CD1c-positive myeloid dendritic cell (primary cell): ENCODE results near the gene WNT8B.

ENCODE experiments used
- DNase-seq: peaks from one replicate; pipeline ENCODE4 v3.0.0-alpha.2; 2016; ENCODE audit errors: extremely low spot score

WNT8B gene, protein sequence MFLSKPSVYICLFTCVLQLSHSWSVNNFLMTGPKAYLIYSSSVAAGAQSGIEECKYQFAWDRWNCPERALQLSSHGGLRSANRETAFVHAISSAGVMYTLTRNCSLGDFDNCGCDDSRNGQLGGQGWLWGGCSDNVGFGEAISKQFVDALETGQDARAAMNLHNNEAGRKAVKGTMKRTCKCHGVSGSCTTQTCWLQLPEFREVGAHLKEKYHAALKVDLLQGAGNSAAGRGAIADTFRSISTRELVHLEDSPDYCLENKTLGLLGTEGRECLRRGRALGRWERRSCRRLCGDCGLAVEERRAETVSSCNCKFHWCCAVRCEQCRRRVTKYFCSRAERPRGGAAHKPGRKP

DNA sequence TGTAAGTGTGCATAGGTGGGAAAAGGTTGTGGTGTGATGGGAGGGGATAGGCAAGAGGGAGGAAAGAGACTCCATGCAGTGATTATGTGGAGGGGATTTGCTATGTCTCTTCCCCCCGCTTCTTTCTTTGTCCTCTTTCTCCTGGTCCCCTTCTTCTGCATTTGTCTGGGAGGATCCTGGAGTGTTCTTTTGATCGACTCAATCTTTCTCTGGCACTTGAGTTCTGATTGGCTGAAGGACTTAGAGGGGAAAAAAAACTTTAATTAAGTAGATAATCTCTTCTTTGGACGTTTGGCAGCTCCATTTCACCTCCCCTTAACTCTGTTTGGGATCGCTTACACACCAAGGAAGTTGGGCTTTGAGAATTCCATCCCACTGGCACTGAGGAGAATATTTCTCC is at the start of gene WNT8B:
Gene WNT8B (plus strand): TSS at position 301 of the 400 bp plus-strand sequence. CDS start 160 bp downstream, outside the sequence.
- DNase-seq = no peak

- no peak for DNase-seq
Measured at GRCh38 chr10:100413173-100413572, 49.6 kb upstream of the WNT8B start.

GRCh38 chr10:100419911-100420449 is 42.8 kb upstream of the WNT8B start:
- DNase-seq = peak; percentile 64

DNA sequence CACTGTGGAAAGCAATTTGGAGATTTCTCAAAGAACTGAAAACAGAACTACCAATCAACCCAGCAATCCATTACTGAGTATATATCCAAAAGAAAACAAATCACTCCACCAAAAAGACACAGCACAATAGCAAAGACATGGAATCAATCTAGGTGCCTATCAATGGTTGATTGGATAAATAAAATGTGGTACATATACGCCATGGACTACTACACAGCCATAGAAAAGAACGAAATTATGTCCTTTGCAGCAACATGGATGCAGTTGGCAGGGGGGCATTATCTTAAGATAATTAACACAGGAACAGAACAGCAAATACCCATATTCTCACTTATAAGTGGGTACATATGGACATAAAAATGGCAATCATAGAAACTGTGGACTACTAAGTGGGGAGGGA is 35.4 kb upstream of the WNT8B start:
- DNase-seq = no peak

DNA sequence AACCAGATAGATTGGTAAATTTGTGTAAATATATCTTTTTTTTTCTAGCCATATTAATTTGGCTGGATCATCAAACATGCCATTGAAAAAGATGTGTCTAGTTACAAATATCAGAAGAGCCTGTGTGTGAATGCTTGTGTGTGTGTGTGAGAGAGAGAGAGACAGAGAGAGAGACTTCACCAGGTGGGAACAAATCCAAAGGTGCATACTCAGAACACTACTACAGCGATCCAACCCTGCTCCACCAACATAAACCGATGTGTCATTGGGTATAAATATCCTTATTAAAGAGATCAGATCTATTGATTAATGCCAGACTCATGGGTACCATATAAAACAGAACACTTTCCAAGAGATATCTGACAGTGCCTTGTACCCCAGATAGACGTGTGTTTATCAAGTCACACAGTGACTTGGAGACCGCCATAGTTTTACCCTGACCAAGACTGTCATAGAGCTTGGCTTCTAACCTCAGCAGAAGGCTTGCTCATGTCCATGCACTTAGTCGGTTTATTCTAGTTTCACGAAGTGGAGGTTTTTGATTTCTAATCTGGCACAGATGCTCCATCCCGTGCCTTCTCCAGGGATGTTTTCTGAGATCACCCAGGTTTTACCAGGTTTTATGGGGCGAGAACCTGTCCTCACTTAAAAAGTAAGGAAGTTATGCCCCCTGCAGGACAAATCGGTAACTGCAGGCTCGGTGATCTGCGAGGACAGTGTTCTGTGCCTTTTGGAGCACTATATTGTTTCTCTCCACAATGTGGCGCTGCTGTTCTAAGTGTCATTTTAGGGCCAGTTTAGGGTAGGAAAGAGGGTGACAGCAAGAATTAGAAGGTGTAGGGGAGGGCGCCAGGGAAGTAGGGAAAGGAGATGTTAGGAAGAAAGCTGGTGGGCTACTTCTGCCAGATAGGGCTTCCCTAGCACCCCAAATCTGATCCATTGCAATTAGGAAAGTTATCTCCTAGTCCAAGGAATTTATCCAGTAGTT is 29.3 kb upstream of the WNT8B start:
- DNase-seq = peak; percentile 97

GRCh38 chr10:100436255-100436654 is 26.6 kb upstream of the WNT8B start:
- DNase-seq = no peak

- no peak for DNase-seq
Measured at GRCh38 chr10:100438674-100439315, 24.0 kb upstream of the WNT8B start.

DNA sequence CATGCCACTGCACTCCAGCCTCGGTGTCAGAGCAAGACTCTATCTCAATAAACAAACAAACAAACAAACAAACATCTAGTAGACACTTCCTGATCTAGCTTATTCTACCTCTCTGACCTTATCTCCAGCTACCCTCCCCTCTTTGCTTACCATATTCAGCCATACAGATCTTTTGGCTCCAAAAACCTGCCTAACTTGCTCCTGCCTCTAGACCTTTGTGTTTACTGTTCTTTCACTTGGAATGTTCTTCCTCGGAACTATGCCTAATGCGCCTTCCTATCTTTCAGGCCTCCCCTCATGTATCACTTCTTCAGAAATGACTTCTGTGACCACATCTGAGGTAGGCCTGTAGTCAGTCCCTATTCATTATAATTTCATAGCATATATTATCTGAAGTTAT is 20.3 kb upstream of the WNT8B start:
- DNase-seq = no peak

DNA sequence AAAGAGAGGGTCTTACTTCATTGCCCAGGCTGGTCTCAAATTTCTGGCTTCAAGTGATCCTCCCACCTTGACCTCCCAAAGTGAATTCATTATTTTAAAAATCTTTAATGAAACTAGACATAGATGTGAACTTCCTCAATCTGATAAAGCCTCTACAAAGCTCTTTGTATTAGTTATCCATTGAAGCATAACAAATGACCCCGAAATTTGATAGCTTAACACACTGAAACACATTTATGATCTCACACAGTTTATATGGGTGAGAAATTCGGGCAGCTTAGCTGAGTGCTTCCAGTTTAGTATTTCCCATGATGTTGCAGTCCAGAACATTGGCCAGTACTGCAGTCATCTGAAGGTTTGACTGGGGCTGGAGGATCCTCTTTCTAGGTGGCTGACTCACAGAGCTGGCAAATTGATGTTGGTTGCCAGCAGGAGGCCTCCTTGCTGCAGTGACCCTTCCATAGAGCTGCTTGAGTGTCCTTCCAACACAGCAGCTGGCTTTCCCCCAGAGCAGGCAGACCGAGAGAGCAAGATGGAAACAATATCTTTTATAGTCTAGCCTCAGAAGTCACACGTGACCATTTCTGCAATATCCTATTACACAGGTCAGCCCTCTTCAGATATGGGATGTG is 16.6 kb upstream of the WNT8B start:
- DNase-seq = no peak

DNA sequence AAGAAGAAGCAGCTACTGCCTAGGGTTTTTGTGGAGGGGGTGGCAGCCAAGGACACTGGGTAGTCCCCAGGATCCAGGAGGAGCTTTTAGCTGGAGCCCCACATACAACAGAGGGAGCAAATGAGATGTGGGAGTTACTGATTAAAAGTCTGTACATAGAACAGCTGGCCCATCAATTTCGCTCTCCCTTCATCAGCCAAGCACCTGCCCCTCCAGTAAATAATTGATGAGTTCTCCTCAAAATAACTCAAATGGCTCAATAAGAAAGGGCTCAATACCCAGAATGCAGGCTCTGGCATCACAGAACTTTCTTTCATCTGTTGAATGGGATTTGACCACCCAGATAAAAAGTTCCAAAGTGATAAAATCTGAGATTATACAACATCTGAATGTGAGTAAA is 15.1 kb upstream of the WNT8B start:
- DNase-seq = no peak

DNA sequence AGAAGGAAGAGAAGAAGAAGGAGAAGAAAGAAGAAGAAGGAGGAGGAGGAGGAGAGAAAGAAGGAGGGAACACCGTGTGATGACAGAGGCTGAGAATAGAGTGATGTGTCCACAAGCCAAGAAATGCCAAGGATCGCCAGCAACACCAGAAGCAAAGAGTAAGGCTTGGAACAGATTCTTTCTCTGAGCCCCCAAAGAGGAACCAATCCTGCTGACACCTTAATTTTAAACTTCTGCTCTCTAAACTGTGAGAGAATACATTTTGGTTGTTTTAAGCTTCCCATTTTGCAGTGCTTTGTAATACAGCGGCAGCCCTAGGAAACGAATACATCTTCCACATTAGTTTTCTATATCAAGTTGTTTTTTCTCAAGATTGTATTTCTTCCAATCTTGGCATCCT is 13.9 kb upstream of the WNT8B start:
- peak; percentile 48 for DNase-seq

DNA sequence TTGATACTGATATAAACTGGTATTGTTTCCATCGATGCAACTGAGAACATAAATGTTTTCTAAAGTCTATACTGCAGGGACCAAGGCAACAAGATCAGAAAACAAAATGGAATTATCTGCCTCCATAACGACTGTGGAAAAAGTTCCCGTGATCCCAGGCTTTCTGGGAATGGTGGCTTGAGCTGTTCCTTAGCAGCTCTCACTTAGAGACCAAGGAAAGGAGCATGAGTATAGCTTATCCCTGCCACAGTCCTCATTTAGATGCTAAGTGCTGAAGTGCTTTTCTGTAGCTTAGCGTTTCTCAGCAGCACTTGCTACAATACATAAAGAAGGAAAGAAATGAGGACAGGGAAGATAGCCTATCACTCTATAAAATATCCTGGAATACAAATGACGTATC is 5.5 kb downstream of the WNT8B start:
- no peak for DNase-seq

DNA sequence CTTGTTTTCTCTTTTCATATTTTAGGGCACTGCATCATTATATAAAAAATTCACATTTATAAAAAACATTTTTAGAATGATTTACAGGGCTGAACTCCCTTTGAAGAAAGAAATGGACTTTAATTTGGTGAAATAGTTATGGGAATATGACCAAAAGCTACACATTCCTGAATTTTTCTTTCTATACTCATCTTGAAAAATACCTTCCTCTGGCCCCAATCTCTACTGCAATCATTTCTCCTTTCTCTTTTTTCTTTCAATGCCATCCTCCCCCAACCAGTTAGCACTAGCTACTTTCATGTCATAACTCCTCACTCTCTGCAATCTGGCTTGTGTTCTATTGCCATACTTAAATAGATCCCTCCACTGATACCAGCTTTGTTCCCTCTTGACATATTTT is 6.2 kb downstream of the WNT8B start:
- no peak for DNase-seq

GRCh38 chr10:100469756-100470155 is 6.9 kb downstream of the WNT8B start:
- no peak for DNase-seq

- no peak for DNase-seq
Measured at GRCh38 chr10:100470367-100470766, 7.6 kb downstream of the WNT8B start.

DNA sequence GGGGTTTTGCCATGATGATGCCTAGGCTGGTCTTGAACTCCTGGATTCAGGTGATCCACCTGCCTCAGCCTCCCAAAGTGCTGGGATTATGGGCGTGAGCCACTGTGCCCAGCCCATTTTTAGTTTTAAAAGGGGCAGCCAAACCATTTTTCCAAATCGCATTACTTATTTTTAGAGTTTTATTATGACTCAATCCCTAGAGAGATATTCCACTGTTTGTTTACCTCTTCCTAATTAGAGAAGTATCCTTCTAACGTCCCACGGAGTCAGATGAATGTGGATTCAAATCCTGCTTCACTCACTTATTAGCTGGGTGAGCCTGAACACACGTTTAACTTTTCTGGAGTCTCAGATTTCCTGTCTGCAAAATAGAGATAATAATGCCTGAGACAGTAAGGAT is 15.2 kb downstream of the WNT8B start:
- DNase-seq = no peak

DNA sequence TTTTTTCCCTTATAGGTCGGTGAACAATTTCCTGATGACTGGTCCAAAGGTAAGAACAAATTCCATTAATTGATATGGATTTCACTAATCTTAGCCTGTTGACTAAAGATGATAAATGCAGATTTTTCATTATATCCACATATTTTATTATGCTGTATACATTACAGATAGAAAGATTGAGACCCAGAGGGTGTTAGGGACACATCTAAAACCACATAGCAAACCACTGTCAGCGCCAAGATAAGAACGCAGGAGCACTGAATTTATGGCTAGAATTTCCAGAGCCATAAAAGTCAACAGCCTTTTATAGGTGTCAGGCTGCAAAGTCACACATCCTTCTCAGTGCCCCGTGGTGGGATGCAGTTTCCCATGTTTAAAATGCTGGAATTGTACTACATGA is 16.2 kb downstream of the WNT8B start:
- DNase-seq = no peak

GRCh38 chr10:100480002-100480401 is 17.2 kb downstream of the WNT8B start:
- no peak for DNase-seq

- DNase-seq = peak; percentile 96
Measured at GRCh38 chr10:100481462-100482081, 18.8 kb downstream of the WNT8B start.

DNA sequence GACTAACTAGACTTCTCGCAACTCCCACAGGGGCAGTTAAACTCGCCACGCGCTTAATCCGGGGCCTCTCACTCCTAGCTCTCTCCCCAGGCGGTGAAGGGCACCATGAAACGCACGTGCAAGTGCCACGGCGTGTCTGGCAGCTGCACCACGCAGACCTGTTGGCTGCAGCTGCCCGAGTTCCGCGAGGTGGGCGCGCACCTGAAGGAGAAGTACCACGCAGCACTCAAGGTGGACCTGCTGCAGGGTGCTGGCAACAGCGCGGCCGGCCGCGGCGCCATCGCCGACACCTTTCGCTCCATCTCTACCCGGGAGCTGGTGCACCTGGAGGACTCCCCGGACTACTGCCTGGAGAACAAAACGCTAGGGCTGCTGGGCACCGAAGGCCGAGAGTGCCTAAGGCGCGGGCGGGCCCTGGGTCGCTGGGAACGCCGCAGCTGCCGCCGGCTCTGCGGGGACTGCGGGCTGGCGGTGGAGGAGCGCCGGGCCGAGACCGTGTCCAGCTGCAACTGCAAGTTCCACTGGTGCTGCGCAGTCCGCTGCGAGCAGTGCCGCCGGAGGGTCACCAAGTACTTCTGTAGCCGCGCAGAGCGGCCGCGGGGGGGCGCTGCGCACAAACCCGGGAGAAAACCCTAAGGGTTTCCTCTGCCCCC is 19.5 kb downstream of the WNT8B start:
- peak; percentile 75 for DNase-seq

DNA sequence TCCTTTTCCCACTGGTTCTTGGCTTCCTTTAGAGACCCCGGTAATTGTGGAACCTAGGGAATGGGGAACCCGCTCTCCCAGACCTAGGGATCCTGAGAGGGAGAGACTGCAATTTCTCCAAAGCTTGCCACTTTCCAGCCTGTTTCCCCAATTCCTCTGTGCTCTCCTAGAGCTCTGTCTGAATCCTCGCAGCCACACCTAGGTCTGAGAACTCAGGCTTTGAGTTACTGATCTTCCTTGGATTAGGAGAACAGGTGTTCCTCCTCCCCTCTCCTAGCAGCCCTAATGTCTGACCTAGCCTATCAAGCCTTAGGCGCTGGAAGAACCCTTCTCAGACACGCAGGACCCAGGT is 20.0 kb downstream of the WNT8B start:
- no peak for DNase-seq
